ENCODE measurements around the gene SPDEF.

The SPDEF gene

GRCh38 chr6:34583461-34583860 lies 27.3 kb upstream of the SPDEF start:
- DNase-seq, result peak; percentile 4 to 8

- no peak for DNase-seq
These were observed 25.4 kb upstream of the SPDEF start for GRCh38 chr6:34581561-34581920.

- DNase-seq, result no peak
These were observed 24.8 kb upstream of the SPDEF start for GRCh38 chr6:34580707-34581560.

GRCh38 chr6:34578445-34579262 lies 22.5 kb upstream of the SPDEF start:
- no peak for DNase-seq

- DNase-seq, result no peak
These were observed 20.3 kb upstream of the SPDEF start for GRCh38 chr6:34576286-34576955.

- no peak for DNase-seq
These were observed 19.2 kb upstream of the SPDEF start for GRCh38 chr6:34575326-34575725.

- no peak for DNase-seq
These were observed 18.6 kb upstream of the SPDEF start for GRCh38 chr6:34574647-34575293.

- no peak for DNase-seq
These were observed 17.5 kb upstream of the SPDEF start for GRCh38 chr6:34573567-34574183.

- DNase-seq, result no peak
These were observed 16.5 kb upstream of the SPDEF start for GRCh38 chr6:34572585-34572984.

GRCh38 chr6:34572021-34572420 lies 15.9 kb upstream of the SPDEF start:
- DNase-seq, result no peak

- no peak for DNase-seq
These were observed 15.3 kb upstream of the SPDEF start for GRCh38 chr6:34571388-34571787.

GRCh38 chr6:34570066-34570833 lies 14.1 kb upstream of the SPDEF start:
- DNase-seq, result no peak

- no peak for DNase-seq
These were observed 13.3 kb upstream of the SPDEF start for GRCh38 chr6:34569361-34569973.

GRCh38 chr6:34568341-34569201 lies 12.4 kb upstream of the SPDEF start:
- no peak for DNase-seq

GRCh38 chr6:34566830-34567546 lies 10.9 kb upstream of the SPDEF start:
- no peak for DNase-seq

- no peak for DNase-seq
These were observed 9.6 kb upstream of the SPDEF start for GRCh38 chr6:34565722-34566137.

- DNase-seq, result no peak
These were observed 8.1 kb upstream of the SPDEF start for GRCh38 chr6:34564181-34564580.

- DNase-seq, result no peak
These were observed 7.4 kb upstream of the SPDEF start for GRCh38 chr6:34563513-34563870.

- no peak for DNase-seq
These were observed 6.9 kb upstream of the SPDEF start for GRCh38 chr6:34562861-34563512.
